Heart left ventricle (tissue), 16 donors: ENCODE results near the gene ABHD16A. TPM values are rescaled to one million over a fixed set of nuclear protein-coding genes. Genes with fewer than 3 reads are reported as not detected.

Experiments
- ATAC-seq, 4 donors: fragments of 200-7000 bp; cut with Tn5 transposase; one replicate each; pipeline ENCODE4 v1.9.1; 2020 to 2022; ENCODE audit warnings: moderate library complexity in 4 of 4, mild to moderate bottlenecking in 3 of 4, moderate number of reproducible peaks in 1 of 4
- DNase-seq, 5 donors: peaks; one replicate each; pipeline ENCODE4 v3.0.0-alpha.2; 2020
- H3K27ac ChIP-seq, 12 donors: fragments of 200-600 bp; sonication (generic) in 4 of 12; one replicate each; pipeline versions ENCODE4 v1.5.0 to v1.8.0; 2016 to 2022; ENCODE audit warnings: mild to moderate bottlenecking in 2 of 12
- H3K27me3 ChIP-seq, 9 donors: fragments of 200-600 bp; sonication (generic) in 2 of 9; one replicate each; pipeline versions ENCODE4 v1.5.1 to v1.8.0; 2016 to 2022; ENCODE audit warnings: mild to moderate bottlenecking in 3 of 9
- H3K36me3 ChIP-seq, 9 donors: fragments of 200-600 bp; sonication (generic) in 2 of 9; one replicate each; pipeline versions ENCODE4 v1.5.0 to v1.8.0; 2018 to 2022; ENCODE audit warnings: mild to moderate bottlenecking in 2 of 9
- H3K4me1 ChIP-seq, 12 donors: fragments of 200-600 bp; sonication (generic) in 4 of 12; one replicate each; pipeline versions ENCODE4 v1.5.0 to v1.8.0; 2016 to 2022; ENCODE audit warnings: mild to moderate bottlenecking in 3 of 12
- H3K4me3 ChIP-seq, 12 donors: fragments of 200-600 bp; sonication (generic) in 4 of 12; one replicate each; pipeline versions ENCODE4 v1.5.0 to v1.8.0; 2017 to 2022; ENCODE audit warnings: mild to moderate bottlenecking in 9 of 12, moderate library complexity in 4 of 12
- H3K9me3 ChIP-seq, 12 donors: fragments of 200-600 bp; sonication (generic) in 4 of 12; one replicate each; pipeline versions ENCODE4 v1.5.0 to v1.8.0; 2016 to 2022; ENCODE audit warnings: mild to moderate bottlenecking in 1 of 12
- POLR2A ChIP-seq, 2 donors: fragments of 450-650 bp; IDR thresholded peaks; one replicate each; pipeline ENCODE4 v1.6.1; 2017; ENCODE audit warnings: antibody characterized with exemption in 2 of 2, mild to moderate bottlenecking in 2 of 2, moderate library complexity in 2 of 2
- WGBS, 4 donors: extraction: QIAGEN DNeasy Blood & Tissue Kit in 2 of 4; methylation state at CpG; one replicate each; pipeline versions ENCODE4 v1.1.5 to v1.1.7; 2013 to 2018; 5-methylcytosine and 5-hydroxymethylcytosine counted together
- intact Hi-C, 10 donors: fragments of 100-400 bp; cut with DNase I; formaldehyde crosslinking; loops; one replicate each; pipeline versions ENCODE4 v1.11.1 to v1.14.2; 2022
- polyA plus RNA-seq, 2 donors: library from polyadenylated mRNA; stranded (reverse); fragments of 200-250 nt; gene quantifications; one replicate each; pipeline ENCODE4 v1.2.3, GENCODE V29; 2013
- total RNA-seq, 9 donors: library from RNA; depleted of rRNA in 2 of 9; stranded (reverse); fragments of >200 nt in 2 of 9; fragmentation: NEBNext Ultra II Directional in 3 of 9; extraction: Animal tissue kit (Norgen Biotek cat#: 25700) in 3 of 9; gene quantifications; one replicate each; pipeline versions ENCODE4 v1.1.0 to v1.2.4, GENCODE V29; 2016 to 2023
- TF ChIP-seq, protein P1 (sequence below), 12 donors: fragments of 200-600 bp; sonication (generic) in 4 of 12; IDR thresholded peaks; one replicate each; pipeline versions ENCODE4 v1.5.0 to v1.8.0; 2018 to 2022; ENCODE audit warnings: antibody characterized with exemption in 12 of 12, mild to moderate bottlenecking in 5 of 12
- donor health status: ischemic (EF 13 %, LVEDD 7.1; RV severe dilation, severe dysfunction).
- donor health status: healthy with polysubstance abuse.
- donor health status: DM: no; HTN: yes; CAD: no.
- donor health status: DM: no; HTN: no; CAD: no.
- donor health status: ischemic (EF 25% LVEDD 6.9; RV normal size, moderate dysfunction).
- donor health status: ischemic (EF 25% LVEDD 5.7; RV mildly dilated, moderate dysfunction).
- donor health status: healthy.
- donor health status: DM: yes; HTN: yes; CAD: no.
- donor health status: ischemic (EF 35%, LVEDD 5.7; RV mildly dilated, moderate dysfunction).
- donor health status: nonischemic (EF 11% LVEDD 7.7; RV severe dilation, severe dysfunction).
- donor health status: DM: yes; HTN: yes; CAD: no.
- donor health status: PGD.
- donor health status: ischemic (EF 29% LVEDD 5.4; RV normal size, mild dysfunction).
- donor health status: nonischemic (EF 23%, LVEDD 6.1; RV moderate dilation, normal function).

Gene ABHD16A
- total and polyA plus RNA-seq, 11 donors, result 16.5 to 54.7 (median 27.4) TPM

DNA sequence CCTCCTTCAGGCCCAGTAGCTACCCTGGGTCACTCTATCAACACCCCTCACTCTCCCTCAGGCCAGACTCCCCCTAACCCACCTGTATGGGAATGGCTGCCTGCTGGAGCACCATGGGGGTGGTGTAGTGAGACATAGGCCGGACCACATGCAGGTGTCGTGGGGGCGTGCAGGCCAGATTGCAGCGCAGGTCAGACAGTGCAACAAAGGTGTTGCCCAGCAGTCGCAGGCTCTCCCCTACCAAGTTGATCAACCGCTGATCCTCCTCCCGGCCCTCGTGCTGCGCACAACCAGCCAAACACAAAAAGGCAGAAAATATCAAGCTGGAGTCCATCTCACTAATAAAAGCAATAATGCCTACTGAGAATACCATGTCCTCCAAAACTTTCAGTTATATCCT lies 57.8 kb downstream of the ABHD16A start:
- ATAC-seq (no peak), DNase-seq (no peak)
- WGBS, 4 donors, result 93 to 96% (median 95%) methylated on average over 9 of the region's 9 CpGs
- H3K4me1 ChIP-seq, result peaks cover 0 to 10% (median 1%) of the 10 kb centered on the region in 12 donors
- no peak overlapping the region for H3K4me3 ChIP-seq
- no peak overlapping the region for H3K27ac ChIP-seq
- no peaks in the 10 kb centered on the region for H3K9me3 ChIP-seq
- H3K36me3 ChIP-seq, result peaks cover 4 to 100% (median 100%) of the 10 kb centered on the region in 9 donors
- no peaks in the 10 kb centered on the region for H3K27me3 ChIP-seq
- TF ChIP-seq POLR2A (IDR thresholded peaks at IDR 0.05), result no peak
- TF ChIP-seq, protein P1, sequence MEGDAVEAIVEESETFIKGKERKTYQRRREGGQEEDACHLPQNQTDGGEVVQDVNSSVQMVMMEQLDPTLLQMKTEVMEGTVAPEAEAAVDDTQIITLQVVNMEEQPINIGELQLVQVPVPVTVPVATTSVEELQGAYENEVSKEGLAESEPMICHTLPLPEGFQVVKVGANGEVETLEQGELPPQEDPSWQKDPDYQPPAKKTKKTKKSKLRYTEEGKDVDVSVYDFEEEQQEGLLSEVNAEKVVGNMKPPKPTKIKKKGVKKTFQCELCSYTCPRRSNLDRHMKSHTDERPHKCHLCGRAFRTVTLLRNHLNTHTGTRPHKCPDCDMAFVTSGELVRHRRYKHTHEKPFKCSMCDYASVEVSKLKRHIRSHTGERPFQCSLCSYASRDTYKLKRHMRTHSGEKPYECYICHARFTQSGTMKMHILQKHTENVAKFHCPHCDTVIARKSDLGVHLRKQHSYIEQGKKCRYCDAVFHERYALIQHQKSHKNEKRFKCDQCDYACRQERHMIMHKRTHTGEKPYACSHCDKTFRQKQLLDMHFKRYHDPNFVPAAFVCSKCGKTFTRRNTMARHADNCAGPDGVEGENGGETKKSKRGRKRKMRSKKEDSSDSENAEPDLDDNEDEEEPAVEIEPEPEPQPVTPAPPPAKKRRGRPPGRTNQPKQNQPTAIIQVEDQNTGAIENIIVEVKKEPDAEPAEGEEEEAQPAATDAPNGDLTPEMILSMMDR (IDR thresholded peaks at IDR 0.05), result no peak
- intact Hi-C loops, result no loop called here

DNA sequence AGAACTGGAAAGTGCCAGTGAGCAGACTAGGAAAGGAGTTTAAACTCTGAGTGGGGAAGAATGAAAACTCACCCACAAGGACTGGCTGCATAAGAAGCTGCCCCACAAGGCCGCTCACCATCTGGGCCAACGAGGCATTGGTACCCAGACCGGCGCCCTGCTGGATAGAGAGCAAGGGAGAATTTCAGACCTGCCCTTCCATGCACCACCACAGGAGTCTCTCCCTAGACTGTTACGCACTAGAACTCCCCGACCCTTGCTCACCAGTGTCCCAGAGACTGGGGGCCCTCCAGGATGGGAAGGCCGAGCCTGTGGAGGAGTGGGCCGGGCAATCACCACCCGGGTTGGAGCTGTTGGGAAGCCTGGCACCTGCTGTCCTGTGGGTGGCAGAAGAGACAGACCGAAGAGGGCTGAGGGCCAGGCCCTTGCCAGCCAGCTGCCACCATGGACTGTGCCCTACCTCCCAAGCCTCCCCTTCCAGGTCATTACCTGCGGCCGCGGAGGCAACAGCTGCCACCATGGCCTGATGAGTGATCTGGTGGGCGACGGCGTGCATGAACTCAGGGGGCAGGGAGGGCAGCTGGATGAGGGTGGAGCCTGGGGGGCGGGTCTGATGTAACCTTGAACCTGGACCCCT lies 59.2 kb downstream of the ABHD16A start:
- no peak overlapping the region for H3K4me3 ChIP-seq
- peaks cover 4 to 100% (median 100%) of the 10 kb centered on the region in 9 donors for H3K36me3 ChIP-seq
- no peaks in the 10 kb centered on the region for H3K4me1 ChIP-seq
- intact Hi-C loops, result loop anchor here in 1 of 10 donors (2.0 kb wide), 1 partner anchor 17 kb away; no protein-coding TSS in a partner anchor
- no peaks in the 10 kb centered on the region for H3K27me3 ChIP-seq
- peak in 1 of 4 donors; percentile 4 for ATAC-seq
- DNase-seq, result no peak
- TF ChIP-seq, protein P1 (IDR thresholded peaks at IDR 0.05), result no peak
- no peak overlapping the region for H3K27ac ChIP-seq
- no peaks in the 10 kb centered on the region for H3K9me3 ChIP-seq
- 88 to 93% (median 91%) methylated on average over 16 to 17 of the region's 17 CpGs for WGBS, 4 donors

DNA sequence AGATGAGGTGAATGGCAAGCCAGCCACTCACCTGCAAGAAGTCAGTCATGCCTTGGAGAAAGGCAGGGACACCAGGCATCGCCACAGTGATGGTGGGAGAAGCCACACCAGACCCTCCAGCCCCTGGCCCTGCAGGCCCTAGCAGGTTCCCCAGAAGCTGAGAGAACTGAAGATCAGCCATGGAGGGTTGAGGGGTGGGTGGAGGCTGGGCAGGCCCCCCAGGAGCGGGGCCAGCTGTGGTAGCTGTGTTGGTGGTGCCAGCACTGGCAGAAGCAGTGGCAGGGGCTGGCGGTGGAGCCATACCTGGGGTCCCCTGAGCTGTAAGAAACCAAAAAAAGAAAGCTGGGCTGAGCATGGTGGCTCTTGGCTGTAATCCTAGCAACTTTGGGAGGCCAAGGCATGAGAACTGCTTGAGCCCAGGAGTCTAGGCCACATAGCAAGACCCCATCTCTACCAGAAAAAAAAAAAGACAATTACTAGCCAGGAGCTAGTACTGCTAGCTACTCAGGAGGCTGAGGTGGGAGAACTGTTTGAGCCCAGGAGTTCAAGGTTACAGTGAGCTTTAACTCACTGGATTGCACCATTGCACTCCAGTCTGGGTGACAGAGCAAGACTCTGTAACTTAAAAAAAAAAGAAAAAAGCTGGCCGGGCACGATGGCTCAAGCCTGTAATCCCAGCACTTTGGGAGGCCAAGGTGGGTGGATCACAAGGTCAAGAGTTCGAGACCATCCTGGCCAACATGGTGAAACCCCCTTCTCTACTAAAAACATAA lies 60.1 kb downstream of the ABHD16A start:
- Histone ChIP-seq H3K4me3 (no peak overlapping the region), H3K9me3 (no peaks in the 10 kb centered on the region), H3K27me3 (no peaks in the 10 kb centered on the region), H3K36me3 (peaks cover 4 to 100% (median 100%) of the 10 kb centered on the region in 9 donors), H3K4me1 (no peaks in the 10 kb centered on the region), H3K27ac (peak overlapping the region in 1 of 12 donors; percentile 2)
- ATAC-seq (no peak), DNase-seq (no peak)
- no peak for TF ChIP-seq POLR2A (IDR thresholded peaks at IDR 0.05)
- TF ChIP-seq, protein P1 (IDR thresholded peaks at IDR 0.05), result no peak
- 89 to 94% (median 91%) methylated on average over 6 of the region's 6 CpGs for WGBS, 4 donors
- intact Hi-C loops, result loop anchor here in 1 of 10 donors (2.0 kb wide), 1 partner anchor 16 kb away; no protein-coding TSS in a partner anchor

DNA sequence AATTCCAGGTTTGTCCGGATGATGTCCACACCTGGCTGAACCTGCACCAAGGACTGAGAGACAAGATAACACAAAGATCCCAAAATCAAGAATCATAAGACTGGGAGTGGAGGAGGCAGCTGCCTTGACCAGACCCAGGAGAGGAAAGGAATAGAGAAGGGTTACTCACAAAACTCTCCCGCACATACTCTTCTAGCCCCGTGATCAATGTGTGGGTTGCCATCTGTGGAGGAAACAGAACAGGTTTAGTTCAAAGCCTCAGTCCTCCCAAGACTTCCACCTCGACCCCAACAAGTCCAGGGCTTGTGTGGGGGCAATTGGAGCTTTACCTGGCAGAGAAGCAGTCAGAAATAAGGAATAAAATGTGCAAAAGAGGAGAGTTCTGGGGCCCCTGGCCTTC lies 61.8 kb downstream of the ABHD16A start:
- 93 to 95% (median 94%) methylated on average over 4 of the region's 4 CpGs for WGBS, 4 donors
- H3K27me3 ChIP-seq, result no peaks in the 10 kb centered on the region
- no peak for DNase-seq
- no peak overlapping the region for H3K4me3 ChIP-seq
- no peak overlapping the region for H3K27ac ChIP-seq
- no peak for TF ChIP-seq POLR2A (IDR thresholded peaks at IDR 0.05)
- TF ChIP-seq, protein P1 (IDR thresholded peaks at IDR 0.05), result no peak
- H3K4me1 ChIP-seq, result no peaks in the 10 kb centered on the region
- no peaks in the 10 kb centered on the region for H3K9me3 ChIP-seq
- peaks cover 4 to 100% (median 100%) of the 10 kb centered on the region in 9 donors for H3K36me3 ChIP-seq
- no peak for ATAC-seq
- intact Hi-C loops, result no loop called here
